GM12878 (cell line): ENCODE results near the gene MAN2A1. TPM values are rescaled to one million over a fixed set of nuclear protein-coding genes. Genes with fewer than 3 reads are reported as not detected.

Experiments used
- ATAC-seq: fragments of 200-7000 bp; cut with Tn5 transposase; 3 replicates; pipeline ENCODE4 v1.9.1; 2020; ENCODE audit warnings: mild to moderate bottlenecking, moderate library complexity
- BruUV-seq: library from RNA; stranded (reverse); fragments of 400-500 nt; replicated peaks from 2 replicates; lab custom pipeline; 2021; lab: Mats Ljungman, UMichigan
- CTCF ChIA-PET: fragments of 300-600 bp; sonication (Branson Sonifier 250); formaldehyde crosslinking; extraction: SDS; loops from one replicate; lab custom pipeline; 2021; ENCODE audit warnings: inconsistent platforms; lab: Yijun Ruan, JAX
- POLR2A ChIA-PET: fragments of 350-600 bp; formaldehyde crosslinking; extraction: SDS; loops from one replicate; lab custom pipeline; 2021; ENCODE audit warnings: inconsistent platforms; lab: Charles Lee
- RAD21 ChIA-PET: fragments of 300-600 bp; sonication (Branson Sonifier 250); formaldehyde crosslinking; loops from one replicate; lab custom pipeline; 2023; ENCODE audit warnings: antibody characterized with exemption; ENCODE audit not compliant: unreplicated experiment; lab: Charles Lee
- SMC1A ChIA-PET: fragments of 300-600 bp; sonication (Branson Sonifier 250); formaldehyde crosslinking; loops from one replicate; lab custom pipeline; 2023; ENCODE audit not compliant: unreplicated experiment, uncharacterized antibody; lab: Charles Lee
- DNase-seq: peaks from one replicate; pipeline ENCODE4 v3.0.0-alpha.2; 2011; ENCODE audit warnings: low read depth, low spot score
- FAIRE-seq: peaks from 3 replicates; lab custom pipeline; 2011; peaks lifted over from hg19 to GRCh38; lab: Jason Lieb, UNC
- H2AFZ ChIP-seq: 2 replicates; pipeline ENCODE4 v1.6.0; 2011; ENCODE audit warnings: low read depth, low read length, control low read depth; ENCODE audit not compliant: control insufficient read depth
- H3K27ac ChIP-seq: 2 replicates; pipeline ENCODE4 v1.5.1; 2011; ENCODE audit warnings: control low read depth; ENCODE audit not compliant: control insufficient read depth, insufficient read depth
- H3K27me3 ChIP-seq, 2 experiments: replicated peaks in 1 of 2; 2 replicates each; pipeline versions ENCODE4 v1.6.0 to v1.6.1; 2011; ENCODE audit warnings: low read length in 1 of 2; ENCODE audit not compliant: control insufficient read depth in 2 of 2, insufficient read depth in 2 of 2
- H3K36me3 ChIP-seq, 2 experiments: 2 replicates each; pipeline ENCODE4 v1.5.1; 2011; ENCODE audit warnings: low read length in 1 of 2; ENCODE audit not compliant: control insufficient read depth in 2 of 2, insufficient read depth in 2 of 2
- H3K4me1 ChIP-seq: 2 replicates; pipeline ENCODE4 v1.6.1; 2011; ENCODE audit warnings: mild to moderate bottlenecking, low read length, moderate library complexity, mixed read lengths; ENCODE audit not compliant: control insufficient read depth, insufficient read depth
- H3K4me2 ChIP-seq: 2 replicates; pipeline ENCODE4 v1.6.0; 2011; ENCODE audit warnings: control low read depth; ENCODE audit not compliant: control insufficient read depth, insufficient read depth
- H3K4me3 ChIP-seq: fragments of 200-600 bp; sonication (generic); 2 replicates; pipeline ENCODE4 v1.5.1; 2016
- H3K79me2 ChIP-seq: 2 replicates; pipeline ENCODE4 v1.6.0; 2011; ENCODE audit warnings: low read length; ENCODE audit not compliant: control insufficient read depth, insufficient read depth
- H3K9ac ChIP-seq: 2 replicates; pipeline ENCODE4 v1.8.0; 2011; ENCODE audit warnings: low read length, control low read depth, mixed read lengths; ENCODE audit not compliant: control insufficient read depth, insufficient read depth
- H3K9me3 ChIP-seq: replicated peaks from 3 replicates; pipeline ENCODE4 v1.5.1; 2011; ENCODE audit warnings: mild to moderate bottlenecking, low read length; ENCODE audit not compliant: control insufficient read depth, insufficient read depth
- H4K20me1 ChIP-seq: 2 replicates; pipeline ENCODE4 v1.6.0; 2011; ENCODE audit not compliant: control insufficient read depth, insufficient read depth
- NRF1 ChIP-seq: conservative IDR thresholded peaks from 2 replicates; pipeline ENCODE4 v1.6.1; 2011; ENCODE audit warnings: mild to moderate bottlenecking, low read depth, low read length, improper control_type of control experiment
- TCF7 ChIP-seq: IDR thresholded peaks from 2 replicates; pipeline ENCODE4 v1.6.1; 2014; ENCODE audit warnings: antibody characterized with exemption, borderline replicate concordance
- WGBS: methylation state at CpG from one replicate; pipeline ENCODE4 v1.1.6; 2016; ENCODE audit warnings: low lambda C conversion rate; ENCODE audit not compliant: insufficient replicate concordance, insufficient coverage; ENCODE audit errors: missing lambda C conversion rate; 5-methylcytosine and 5-hydroxymethylcytosine counted together
- in situ Hi-C: fragments of 300-500 bp; cut with MboI; formaldehyde crosslinking; loops from 9 replicates; pipeline ENCODE4 v1.14.3; 2018; ENCODE audit warnings: mixed read lengths
- intact Hi-C: fragments of 100-400 bp; cut with micrococcal nuclease; formaldehyde crosslinking; loops from one replicate; pipeline ENCODE4 v1.14.2; 2022; ENCODE audit not compliant: unreplicated experiment
- polyA plus RNA-seq, 11 experiments: library from polyadenylated mRNA; depleted of rRNA in 4 of 11; unstranded in 6 of 11; stranded (reverse) in 5 of 11; fragments of >200 nt; fragmentation: Nextera tagmentation in 4 of 11; fragmentation: Illumina TruSeq in 1 of 11; extraction: Ambion mirVana in 4 of 11; extraction: Trizol in 1 of 11; gene quantifications; 1 replicate in 1 of 11; 2 replicates in 10 of 11; pipeline versions ENCODE4 v1.2.1 to v1.2.3, GENCODE V29; 2011 to 2016; ENCODE audit warnings: inconsistent platforms in 2 of 11, missing spikeins in 2 of 11, low read depth in 1 of 11
- total RNA-seq, 4 experiments: library from RNA; depleted of rRNA in 3 of 4; stranded (reverse); fragments of >200 nt in 3 of 4; fragmentation: Illumina TruSeq in 1 of 4; extraction: Trizol in 1 of 4; gene quantifications; 2 replicates each; pipeline versions ENCODE4 v1.2.1 to v1.2.3, GENCODE V29; 2013 to 2021
- TF ChIP-seq, protein P1 (sequence below): IDR thresholded peaks from 2 replicates; pipeline ENCODE4 v1.6.1; 2012; ENCODE audit warnings: mild to moderate bottlenecking, low read depth, low read length

Gene MAN2A1
- total and polyA plus RNA-seq, 10 of the 15 experiments (the other 5 are each of a cell fraction or from before 2014, with no cell fraction given): 4.2 to 27.9 (median 10.5) TPM

DNA sequence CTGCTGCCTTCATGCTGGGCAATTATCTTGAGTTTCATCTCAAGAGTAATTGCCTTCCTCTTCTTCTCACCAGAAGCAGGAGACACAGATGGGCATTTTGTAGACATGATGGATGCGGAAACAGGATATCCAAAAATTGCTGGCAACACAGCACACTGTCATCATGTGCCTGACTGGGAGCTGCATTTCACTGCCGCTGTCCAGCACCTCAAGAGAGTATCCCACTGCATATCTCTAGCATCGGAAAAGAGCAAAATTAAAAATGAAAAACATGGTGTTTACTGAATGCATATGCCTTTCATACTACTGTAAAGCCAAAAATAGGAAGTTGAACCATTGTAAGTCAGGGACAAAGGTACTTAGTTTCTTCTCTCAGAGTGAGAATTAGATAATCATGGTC, 210.7 kb downstream of the MAN2A1 start:
- Histone ChIP-seq H3K4me2 (no peak overlapping the region), H3K9ac (no peak overlapping the region), H3K9me3 (no peaks in the 10 kb centered on the region), H3K27ac (no peak overlapping the region), H3K79me2 (no peaks in the 10 kb centered on the region), H3K36me3 (no peaks in the 10 kb centered on the region), H4K20me1 (no peaks in the 10 kb centered on the region), H3K27me3 (no peaks in the 10 kb centered on the region), H3K4me3 (no peak overlapping the region), H3K4me1 (no peaks in the 10 kb centered on the region), H2AFZ (no peak overlapping the region)
- DNase-seq: no peak
- 59% methylated on average over 3 of the region's 3 CpGs for WGBS
- no peak for ATAC-seq
- ChIA-PET POLR2A (no interaction called here), SMC1A (no interaction called here), RAD21 (no interaction called here), CTCF (no interaction called here)
- no peak for FAIRE-seq
- no TSS peak for BruUV-seq
- no peak for TF ChIP-seq TCF7
- TF ChIP-seq, protein P1, sequence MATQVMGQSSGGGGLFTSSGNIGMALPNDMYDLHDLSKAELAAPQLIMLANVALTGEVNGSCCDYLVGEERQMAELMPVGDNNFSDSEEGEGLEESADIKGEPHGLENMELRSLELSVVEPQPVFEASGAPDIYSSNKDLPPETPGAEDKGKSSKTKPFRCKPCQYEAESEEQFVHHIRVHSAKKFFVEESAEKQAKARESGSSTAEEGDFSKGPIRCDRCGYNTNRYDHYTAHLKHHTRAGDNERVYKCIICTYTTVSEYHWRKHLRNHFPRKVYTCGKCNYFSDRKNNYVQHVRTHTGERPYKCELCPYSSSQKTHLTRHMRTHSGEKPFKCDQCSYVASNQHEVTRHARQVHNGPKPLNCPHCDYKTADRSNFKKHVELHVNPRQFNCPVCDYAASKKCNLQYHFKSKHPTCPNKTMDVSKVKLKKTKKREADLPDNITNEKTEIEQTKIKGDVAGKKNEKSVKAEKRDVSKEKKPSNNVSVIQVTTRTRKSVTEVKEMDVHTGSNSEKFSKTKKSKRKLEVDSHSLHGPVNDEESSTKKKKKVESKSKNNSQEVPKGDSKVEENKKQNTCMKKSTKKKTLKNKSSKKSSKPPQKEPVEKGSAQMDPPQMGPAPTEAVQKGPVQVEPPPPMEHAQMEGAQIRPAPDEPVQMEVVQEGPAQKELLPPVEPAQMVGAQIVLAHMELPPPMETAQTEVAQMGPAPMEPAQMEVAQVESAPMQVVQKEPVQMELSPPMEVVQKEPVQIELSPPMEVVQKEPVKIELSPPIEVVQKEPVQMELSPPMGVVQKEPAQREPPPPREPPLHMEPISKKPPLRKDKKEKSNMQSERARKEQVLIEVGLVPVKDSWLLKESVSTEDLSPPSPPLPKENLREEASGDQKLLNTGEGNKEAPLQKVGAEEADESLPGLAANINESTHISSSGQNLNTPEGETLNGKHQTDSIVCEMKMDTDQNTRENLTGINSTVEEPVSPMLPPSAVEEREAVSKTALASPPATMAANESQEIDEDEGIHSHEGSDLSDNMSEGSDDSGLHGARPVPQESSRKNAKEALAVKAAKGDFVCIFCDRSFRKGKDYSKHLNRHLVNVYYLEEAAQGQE: peak; percentile 46; the same call in 1 of the 2 replicates
- TF ChIP-seq NRF1: no peak
- in situ Hi-C loops (no loop called here), intact Hi-C loops (no loop called here)
